Measurements from ENCODE around the gene SPATC1L.
"Not testable (repeated sequence)": the region's sequence is repeated elsewhere in the genome, so short reads cannot be mapped to it uniquely, and the experiment has no call there.

SPATC1L gene

DNA sequence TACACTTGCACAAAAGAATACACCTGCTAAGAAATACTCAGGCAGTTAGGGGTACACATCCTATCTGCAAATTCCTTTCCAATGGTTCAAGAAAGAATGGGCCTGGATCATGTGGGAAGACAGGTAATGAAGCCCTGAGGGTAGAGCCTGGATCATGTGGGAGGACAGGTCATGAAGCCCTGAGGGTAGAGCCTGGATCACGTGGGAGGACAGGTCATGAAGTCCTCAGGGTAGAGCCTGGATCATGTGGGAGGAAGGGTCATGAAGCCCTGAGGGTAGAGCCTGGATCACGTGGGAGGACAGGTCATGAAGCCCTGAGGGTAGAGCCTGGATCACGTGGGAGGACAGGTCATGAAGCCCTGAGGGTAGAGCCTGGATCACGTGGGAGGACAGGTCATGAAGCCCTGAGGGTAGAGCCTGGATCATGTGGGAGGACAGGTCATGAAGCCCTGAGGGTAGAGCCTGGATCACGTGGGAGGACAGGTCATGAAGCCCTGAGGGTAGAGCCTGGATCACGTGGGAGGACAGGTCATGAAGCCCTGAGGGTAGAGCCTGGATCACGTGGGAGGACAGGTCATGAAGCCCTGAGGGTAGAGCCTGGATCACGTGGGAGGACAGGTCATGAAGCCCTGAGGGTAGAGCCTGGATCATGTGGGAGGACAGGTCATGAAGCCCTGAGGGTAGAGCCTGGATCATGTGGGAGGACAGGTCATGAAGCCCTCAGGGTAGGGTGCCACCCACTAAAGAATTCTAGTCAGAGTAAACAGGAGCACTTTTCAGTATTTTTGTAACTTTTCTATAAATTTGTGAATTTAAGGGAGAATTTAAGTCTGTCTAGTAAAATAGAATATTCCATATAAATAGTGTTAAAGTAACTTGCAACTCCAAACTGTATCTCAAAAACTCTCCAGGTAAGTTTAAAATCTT lies 16.9 kb upstream of the SPATC1L start:
- not testable (repeated sequence) for DNase-seq (ENCODE audit: low spot score)

DNA sequence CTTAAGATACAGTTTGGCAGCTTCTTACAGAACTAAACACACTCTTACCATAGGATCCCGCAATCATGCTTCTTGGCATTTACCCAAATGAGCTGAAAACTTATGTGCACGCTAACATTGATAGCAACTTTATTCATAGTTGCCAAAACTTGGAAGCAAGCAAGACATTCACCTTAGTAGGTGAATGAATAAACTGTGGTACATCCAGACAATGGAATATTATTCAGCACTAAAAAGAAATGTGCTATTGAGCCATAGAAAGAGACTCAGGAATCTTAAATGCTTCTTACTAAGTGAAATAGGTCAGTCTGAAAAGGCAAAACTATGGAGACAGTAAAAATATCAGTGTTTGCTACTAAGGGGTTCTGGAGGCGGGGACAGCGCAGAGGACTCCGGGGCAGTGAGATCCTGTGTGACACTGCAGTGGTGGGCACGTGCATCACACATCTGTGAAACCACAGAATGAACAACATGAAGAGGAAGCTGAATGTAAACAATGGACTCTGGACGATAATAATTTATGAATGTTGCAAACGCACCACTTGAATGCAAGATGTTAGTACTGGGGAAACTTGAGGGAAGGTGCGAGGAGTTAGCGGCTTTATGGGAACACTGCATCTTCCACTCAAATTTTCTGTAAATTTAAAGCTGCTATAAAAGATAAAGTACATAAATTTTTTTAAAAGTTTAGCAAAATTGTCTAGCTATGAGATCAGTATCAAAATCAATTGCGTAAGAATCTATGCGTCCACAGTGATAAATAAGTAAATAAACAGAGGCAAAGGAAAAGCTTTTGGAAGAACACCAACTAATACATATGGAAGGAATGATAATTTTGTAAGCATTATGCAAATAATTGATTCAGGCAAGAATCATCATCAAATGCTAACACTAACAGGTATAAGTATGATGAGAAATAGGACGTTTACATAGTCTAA lies 15.4 kb upstream of the SPATC1L start:
- peak; percentile 31 for DNase-seq (ENCODE audit: low spot score)

DNA sequence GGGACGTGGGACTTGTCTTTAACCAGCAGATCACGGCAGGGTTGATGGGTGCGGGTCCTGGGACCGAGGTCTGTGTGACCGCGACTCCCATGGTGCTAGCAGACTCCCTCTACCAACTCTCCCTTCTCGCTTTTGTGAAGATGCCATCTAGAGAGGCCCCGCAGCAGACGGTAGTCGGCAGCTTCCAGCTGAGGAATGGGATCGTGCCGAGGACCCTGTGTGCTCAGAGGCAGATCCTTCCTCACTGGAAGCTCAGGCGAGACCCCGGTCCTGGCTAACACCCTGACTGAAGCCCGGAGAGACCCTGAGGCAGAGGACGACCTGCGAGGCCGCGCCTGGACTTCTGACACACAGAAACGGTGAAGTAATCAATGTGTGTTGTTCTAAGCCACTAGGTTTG lies 12.5 kb upstream of the SPATC1L start:
- DNase-seq (ENCODE audit: low spot score), result peak; percentile 36

DNA sequence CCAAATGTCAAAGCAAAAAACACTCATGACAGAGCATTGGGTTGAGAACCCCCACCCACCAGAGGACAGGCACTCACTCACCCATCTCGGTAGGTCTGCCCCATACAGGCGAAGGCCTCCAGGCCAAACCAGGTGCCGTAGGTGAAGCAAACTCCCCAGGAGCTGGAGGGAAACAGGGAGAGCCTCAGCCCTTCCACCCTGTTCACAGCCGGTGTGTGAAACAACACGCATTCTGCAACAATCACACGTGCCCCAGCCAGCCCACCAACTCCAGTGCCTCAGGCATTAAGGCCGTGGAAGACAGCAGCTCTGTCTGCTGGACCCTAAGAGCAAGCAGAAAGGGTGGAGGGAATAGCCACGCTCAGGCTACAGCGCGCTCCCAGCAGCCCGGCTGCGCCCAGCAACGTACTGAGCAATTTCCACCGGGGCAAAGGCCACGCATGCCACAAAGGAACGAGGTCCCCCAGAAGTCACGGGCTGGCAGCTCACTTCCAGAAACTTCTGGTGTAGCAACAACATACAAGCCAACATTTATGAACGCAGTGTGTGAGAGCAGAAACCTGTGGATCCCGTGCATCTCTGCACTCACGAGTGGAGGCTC lies 11.4 kb upstream of the SPATC1L start:
- peak; percentile 40 for DNase-seq (ENCODE audit: low spot score)

DNA sequence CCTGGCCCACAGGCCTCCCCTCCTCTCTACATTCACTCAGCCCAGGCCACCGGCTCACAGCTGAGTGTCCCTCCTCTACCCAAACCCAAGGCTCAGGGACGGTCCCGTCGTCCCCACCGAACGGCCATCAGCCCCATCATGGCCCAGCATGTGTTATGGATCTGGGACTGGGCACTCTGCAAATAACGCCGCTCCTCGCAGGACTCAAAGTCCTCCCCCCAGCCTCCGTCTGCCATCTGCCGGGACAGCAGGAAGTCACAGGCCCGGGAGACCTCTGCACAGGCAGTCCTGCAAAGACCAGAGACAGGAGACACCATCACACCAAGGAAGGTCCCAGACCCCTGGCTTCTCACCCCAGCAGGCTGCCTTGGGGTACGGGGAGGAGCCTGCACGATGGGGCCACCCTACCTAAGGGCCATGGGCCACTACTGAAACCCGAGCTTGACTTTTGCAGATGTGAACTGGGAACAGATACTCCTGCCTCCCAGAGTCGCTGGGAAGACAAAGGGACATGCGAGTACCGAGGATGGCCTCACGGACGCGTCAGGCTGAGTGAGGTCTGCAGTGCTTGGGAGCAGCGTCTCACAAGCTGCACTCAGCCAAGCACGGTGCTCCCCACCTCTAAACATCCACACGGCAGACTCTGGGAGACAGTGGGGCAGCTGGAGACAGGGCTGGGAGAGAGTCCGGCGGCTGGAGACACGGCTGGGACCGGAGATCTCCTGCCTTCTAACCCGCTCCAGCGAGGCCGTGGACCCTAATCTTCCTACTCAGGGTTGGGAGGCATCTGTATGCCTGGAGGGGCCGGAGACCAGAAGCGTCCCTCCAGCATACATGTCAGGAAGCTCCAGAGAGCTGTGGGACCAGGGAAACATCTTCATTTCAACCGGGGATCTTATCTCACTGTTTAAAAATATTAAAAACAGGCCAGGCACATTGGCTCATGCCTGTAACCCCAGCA lies 10.4 kb upstream of the SPATC1L start:
- peak; percentile 54 for DNase-seq (ENCODE audit: low spot score)

DNA sequence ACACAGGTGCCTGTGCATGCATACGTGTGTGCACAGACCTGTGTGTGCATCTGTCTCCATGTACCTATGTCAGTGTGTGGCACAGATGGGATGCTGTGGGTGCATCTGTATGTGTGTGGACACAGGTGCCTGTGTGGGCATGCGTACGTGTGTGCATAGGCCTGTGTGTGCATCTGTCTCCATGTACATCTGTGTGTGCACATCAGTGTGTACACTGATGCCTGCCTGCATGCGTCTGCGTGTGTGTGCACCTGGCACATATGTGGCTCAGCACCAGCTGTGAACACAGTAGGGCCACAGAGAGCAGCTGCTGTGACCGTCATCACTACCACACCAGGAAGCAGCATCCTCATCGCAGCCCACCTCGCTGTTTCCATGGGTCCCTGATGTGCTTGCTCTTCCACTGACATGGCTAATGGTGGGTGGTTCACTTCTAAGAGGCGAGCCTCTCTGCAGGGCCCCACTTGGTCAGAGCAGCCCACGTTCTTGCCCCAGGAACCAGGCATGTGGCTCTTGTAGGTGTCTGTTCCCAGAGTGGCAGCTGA lies 9.6 kb upstream of the SPATC1L start:
- peak; percentile 41 for DNase-seq (ENCODE audit: low spot score)

DNA sequence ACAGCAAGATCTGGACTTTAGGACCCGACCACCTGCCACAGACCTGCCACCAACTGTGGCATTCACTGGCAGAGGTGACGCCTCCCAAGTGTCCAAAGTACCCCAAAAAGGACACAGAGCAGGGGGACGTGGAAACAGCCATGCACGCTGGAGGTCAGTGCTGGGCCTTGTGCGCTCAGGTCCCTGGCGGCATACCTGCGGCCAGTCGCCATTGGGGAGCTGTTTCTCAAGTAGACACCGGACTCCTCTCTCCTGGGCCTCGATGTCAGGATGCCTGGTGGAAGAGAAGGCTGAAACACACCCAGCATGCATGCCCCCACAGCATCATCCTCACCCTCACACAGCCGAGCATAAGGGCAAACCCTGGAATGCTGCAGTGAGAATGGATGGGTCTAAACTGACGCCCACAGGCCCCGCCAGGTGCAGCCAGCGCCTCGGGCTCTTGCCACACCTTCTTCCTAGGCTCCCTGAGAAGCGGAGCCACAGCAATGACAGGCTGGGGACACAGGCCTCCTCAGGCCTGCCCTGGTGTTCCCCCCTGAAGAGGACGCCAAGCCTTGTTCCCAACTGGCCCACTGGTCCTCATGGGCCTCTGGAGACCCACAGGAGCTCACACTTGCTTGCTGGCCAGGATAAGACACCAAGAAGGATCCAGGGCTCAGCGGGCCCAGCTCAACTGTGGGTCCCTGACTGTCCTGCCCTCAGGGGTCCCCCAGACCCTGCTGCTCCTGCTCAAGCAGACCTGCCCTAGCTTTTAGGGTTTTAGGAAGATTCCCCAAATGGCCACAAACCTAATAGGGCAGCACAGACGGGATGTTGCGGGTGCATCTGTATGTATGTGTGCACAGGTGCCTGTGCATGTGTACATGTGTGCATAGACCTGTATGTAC lies 7.7 kb upstream of the SPATC1L start:
- no peak for DNase-seq (ENCODE audit: low spot score)

DNA sequence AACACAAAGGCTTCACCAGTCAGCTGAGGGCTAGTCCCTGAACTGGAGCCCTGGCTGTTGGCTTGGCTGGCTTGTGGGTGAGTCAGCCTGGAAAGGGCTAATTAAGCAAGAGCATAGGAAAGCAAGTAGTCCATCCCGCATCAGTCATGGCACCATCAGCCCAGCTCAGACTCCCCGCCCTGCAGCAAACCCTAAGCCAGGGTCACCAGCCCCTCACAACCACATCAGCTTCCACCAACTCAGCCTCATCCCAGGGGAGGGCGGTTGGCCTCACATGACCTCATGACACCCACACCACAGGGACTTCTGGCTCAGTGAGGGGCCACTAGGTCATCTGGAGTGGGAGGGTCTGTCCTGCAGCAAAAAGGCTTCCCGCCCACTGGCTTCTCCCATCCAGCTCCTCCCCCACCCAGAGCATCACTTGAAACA lies 7.0 kb upstream of the SPATC1L start:
- DNase-seq (ENCODE audit: low spot score), result no peak

DNA sequence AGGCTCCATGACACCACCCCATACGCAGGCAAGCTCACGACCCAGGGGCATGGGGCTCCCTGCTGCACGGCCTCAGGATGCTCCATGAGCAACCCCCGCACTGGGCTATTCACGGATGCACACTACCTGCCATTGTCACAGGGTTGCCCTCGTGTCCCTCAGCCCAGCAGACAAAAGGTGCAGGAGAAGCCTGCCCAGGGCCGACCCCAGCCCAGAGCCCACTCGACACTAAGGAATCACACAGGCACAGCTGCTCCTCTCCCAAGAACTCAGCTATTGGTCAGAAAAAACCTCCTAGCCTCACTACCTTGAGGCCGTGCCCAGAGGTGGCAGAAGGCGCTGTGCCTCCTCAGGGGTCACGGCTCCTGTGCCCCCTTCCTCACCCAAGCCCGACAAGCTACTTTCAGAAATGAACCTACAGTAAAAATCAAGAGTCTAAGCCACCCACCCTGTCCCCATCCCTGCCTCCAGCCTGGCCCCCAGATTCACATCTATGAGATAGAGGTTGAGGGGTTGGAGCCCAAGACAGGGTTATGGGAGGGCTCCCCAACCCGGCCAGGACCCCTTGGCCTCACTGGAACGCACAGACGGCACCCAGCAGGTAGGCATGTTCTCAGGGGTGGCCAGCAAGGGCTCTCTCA lies 6.4 kb upstream of the SPATC1L start:
- DNase-seq (ENCODE audit: low spot score), result no peak

DNA sequence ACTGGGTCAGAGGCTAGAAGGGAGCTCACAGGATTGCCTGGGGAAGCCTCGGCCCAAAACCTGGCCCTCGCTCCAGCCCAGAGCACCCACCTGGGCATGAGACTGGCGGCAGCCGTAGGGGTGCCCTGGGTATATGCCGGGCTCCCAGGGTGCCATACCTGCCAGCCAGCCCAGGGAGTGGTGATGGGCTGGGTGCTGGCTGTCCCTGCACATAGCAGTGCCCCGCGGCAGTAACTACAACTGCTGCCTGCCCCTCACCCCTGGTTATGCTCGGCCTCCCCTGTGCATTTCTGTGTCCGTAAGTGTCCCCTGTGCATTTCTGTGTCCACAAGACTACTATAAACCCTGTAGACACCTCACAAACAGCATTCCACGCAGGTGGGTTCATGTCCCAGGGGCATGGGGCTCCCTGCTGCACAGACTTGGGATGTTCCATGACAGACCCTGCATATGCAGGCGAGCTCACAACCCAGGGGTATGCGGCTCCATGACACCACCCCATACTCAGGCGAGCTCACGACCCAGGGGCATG lies 5.8 kb upstream of the SPATC1L start:
- DNase-seq (ENCODE audit: low spot score), result no peak

DNA sequence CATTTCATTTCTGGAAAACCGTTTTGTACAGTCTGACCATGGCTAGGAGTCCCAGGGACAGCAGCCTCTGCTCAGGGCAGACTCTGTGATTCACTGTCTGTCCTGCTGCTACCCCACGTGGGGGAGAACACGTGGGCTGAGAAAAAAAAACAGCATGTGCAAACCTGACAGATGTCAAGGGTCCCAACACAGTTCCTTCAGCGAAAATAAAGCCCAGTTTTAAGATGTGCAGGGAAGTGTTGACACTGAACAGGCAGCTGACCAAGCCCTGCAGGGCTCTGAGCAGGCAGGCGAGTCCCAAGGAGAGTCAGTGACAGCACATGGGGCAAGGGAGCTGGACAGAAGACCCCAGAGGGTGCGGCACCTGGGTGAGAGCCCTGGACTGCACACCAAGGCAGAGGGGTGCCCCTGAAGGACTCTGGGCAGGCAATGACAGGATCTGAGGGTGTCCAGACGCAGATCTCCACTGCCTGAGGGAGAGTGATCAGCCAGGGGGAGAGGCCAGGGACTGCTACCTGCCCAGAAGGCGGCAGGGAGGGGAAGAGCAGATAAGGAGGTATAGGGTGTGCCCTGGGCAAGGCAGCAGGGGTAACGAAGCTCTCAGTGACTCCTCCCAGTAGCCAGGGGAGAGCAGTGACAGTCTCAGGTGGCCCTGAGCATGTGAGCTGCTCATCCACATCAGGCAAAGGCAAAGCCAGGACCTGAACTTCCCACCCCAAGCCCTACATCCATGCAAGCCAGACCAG lies 5.1 kb upstream of the SPATC1L start:
- DNase-seq (ENCODE audit: low spot score), result no peak

DNA sequence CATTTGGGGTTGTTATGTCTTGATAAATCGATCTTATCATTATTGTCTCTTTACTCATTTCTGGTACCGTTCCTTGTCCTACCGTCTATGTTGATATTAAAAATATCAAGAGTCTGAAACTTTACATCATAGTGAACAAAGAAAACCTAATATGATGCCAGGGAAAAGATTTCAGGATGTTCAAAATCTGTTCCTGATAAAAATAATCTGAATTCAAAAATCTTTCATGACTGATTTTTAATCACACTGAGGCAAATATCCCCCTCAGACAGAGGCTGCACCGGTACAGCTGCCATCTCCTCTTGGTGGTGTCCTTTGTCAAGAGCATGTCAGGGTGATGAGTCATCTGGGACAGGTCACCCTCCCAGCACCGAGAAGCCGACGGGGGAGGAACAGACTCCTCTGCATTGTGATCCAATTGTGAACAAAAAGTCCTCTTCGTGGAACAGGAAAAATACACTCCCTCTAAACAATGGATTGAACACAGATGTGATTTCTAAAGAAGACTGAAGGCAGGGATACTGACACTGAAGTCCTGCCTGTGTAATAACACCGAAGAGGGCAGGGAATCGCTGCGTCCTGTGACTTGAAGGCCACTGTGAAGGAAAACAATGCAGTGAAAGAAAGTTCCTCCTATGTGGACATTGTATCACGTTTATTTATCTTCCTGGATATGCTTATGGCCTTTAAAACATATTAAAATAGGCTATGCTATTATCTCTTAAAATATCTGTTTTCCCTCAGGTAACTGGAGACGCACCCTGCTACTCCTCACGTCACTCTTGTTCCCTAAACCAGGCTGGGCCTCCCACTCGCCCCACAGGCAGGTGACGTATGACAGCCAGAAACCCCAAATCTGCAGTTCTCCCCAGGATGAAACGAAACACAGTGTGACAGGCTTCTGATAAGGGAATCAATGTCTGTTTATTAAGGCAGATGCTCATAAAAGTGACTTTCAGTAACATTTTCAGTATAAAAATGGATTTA lies 4.3 kb upstream of the SPATC1L start:
- DNase-seq (ENCODE audit: low spot score), result no peak

DNA sequence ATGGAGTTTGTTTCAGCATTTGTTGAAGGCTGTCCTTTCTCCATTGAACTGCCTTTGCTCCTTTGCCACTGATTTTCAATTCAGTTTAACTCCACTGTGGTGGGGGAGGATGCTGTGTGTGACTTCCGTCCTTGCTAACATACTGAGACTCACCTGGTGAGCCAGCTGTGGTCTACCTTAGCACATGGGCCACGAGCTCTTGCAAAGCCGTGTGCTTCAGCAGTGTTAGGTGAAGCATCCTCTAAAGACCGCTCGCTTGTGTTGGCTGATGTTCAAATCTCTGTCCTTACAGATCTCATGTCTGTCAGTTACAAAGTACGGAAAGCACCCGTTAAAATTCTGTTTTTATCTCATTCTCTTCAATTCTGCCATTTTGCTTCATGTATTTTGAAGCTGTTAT lies 3.6 kb upstream of the SPATC1L start:
- DNase-seq (ENCODE audit: low spot score), result no peak

DNA sequence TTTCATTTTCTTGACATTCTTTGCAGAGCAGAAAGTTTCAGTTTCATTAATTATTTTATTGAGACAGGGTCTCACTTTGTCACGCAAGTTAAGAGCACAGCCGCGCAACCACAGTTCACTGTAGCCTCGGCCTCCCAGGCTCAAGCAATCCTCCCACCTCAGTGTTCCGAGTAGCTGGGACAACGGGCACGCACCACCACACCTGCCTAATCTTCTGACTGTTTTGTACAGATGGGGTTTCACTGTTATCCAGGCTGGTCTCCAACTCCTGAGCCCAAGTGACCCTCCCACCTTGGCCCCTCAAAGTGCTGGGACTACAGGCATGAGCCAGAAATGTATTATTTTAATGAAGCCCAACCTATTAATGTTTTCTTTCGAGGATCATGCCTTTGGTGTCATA lies 3.0 kb upstream of the SPATC1L start:
- no peak for DNase-seq (ENCODE audit: low spot score)

DNA sequence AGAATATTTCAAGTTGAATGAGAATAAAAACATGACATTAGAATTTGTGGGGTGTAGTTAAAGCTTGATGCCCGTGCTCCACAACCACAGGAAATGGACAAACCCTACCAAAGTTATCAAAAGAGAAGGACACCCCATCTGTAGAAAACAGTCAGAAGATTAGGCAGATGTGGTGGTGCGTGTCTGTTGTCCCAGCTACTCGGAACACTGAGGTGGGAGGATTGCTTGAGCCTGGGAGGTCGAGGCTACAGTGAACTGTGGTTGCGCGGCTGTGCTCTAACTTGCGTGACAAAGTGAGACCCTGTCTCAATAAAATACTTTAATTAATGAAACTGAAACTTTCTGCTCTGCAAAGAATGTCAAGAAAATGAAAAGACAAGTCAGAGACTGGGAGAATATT lies 1.5 kb upstream of the SPATC1L start:
- DNase-seq (ENCODE audit: low spot score), result no peak

DNA sequence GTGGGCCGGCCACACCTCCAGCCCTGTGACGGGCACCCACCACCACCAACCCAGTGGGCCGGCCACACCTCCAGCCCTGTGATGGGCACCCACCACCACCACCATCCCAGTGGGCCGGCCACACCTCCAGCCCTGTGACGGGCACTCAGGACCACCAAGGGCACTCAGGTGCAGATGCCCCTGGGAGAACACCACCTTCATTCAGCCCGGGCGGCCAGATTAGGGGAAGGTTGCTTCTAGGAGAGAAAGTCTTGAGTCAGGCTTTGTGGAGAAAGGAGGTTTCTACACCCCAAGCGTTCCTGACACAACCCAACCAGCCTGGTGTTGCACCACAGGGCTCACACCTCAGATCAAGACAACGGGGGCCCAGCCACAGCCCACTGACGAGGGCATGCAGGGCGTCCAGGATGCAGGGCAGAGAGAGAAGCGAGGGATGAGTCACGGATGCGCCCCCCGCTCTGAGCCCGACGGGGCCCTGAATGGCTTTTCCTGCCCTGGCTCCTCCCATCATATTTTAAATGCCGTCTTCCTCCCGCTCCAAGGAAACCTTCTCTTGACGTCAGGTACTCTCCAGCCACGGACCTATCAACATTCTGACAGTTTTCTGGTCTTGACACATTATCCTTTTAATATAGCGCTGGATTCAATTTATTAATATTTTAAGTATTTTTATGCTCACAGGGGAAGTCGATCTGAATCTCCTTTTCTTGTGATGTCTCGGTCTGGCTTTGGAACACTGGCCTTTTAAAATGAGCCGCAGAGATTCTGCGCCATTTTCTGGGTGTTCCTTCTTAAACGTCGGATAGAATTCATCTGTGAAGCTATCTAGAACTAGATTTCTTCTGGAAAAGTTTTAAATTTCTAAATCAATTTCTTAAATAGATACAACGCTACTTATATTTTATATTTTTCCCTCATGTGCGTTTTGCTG lies 631 bp upstream of the SPATC1L start:
- peak; percentile 85 for DNase-seq (ENCODE audit: low spot score)
